Neural progenitor cell (in vitro differentiated cells): ENCODE data around the gene CKS2.

ENCODE experiments used
- CTCF ChIP-seq: fragments of 200-600 bp; sonication (generic); IDR thresholded peaks from 2 replicates; pipeline ENCODE4 v1.5.1; 2017; ENCODE audit warnings: antibody characterized with exemption, mild to moderate bottlenecking
- EZH2 ChIP-seq: fragments of 200-600 bp; sonication (generic); IDR thresholded peaks from 2 replicates; pipeline ENCODE4 v1.6.1; 2017; ENCODE audit warnings: antibody characterized with exemption, mild to moderate bottlenecking, moderate library complexity
- EZH2phosphoT487 ChIP-seq: fragments of 200-600 bp; sonication (generic); IDR thresholded peaks from 2 replicates; pipeline ENCODE4 v1.6.1; 2017; ENCODE audit warnings: antibody characterized with exemption

- no peak for TF ChIP-seq CTCF
- TF ChIP-seq EZH2: no peak
- no peak for TF ChIP-seq EZH2phosphoT487
Observed at GRCh38 chr9:89354471-89354870, 43.5 kb downstream of the CKS2 start.
